Measurements from ENCODE around the gene HINT3.

GRCh38 chr6:125979101-125979500 is 22.5 kb downstream of the HINT3 start:
- TF ChIP-seq CTCF (IDR thresholded peaks at IDR 0.05; ENCODE audit: insufficient read depth, low read depth, low read length) (no peak), EZH2 (IDR thresholded peaks at IDR 0.05; ENCODE audit: insufficient read depth, low read length) (no peak)

All from astrocyte (in vitro differentiated cells and primary cell).